OCI-LY7 (cell line): ENCODE results near the gene ACTC1. TPM values are rescaled to one million over a fixed set of nuclear protein-coding genes. Genes with fewer than 3 reads are reported as not detected.

Source experiments
- BruUV-seq: library from RNA; stranded (reverse); fragments of 400-500 nt; replicated peaks from 2 replicates; lab custom pipeline; 2021; lab: Mats Ljungman, UMichigan
- CTCF ChIA-PET: fragments of 300-600 bp; sonication (Branson Sonifier 250); formaldehyde crosslinking; loops from one replicate; lab custom pipeline; 2022; ENCODE audit warnings: antibody characterized with exemption; ENCODE audit not compliant: unreplicated experiment; lab: Charles Lee
- POLR2A ChIA-PET: fragments of 300-600 bp; sonication (Branson Sonifier 250); formaldehyde crosslinking; loops from one replicate; lab custom pipeline; 2022; ENCODE audit warnings: antibody characterized with exemption; lab: Charles Lee
- DNase-seq: peaks from one replicate; pipeline ENCODE4 v3.0.0-alpha.2; 2015; ENCODE audit warnings: low spot score
- H2AFZ ChIP-seq: fragments of 200-600 bp; sonication (generic), shearing (Covaris generic); 2 replicates; pipeline ENCODE4 v1.6.1; 2014; ENCODE audit warnings: mild to moderate bottlenecking, antibody characterized with exemption, low read length, moderate library complexity
- H3K27ac ChIP-seq: fragments of 200-600 bp; sonication (generic); 2 replicates; pipeline ENCODE4 v1.5.1; 2014; ENCODE audit warnings: mixed run types, low read depth, mild to moderate bottlenecking, moderate library complexity, low read length, inconsistent platforms; ENCODE audit not compliant: poor library complexity, severe bottlenecking
- H3K36me3 ChIP-seq: fragments of 200-600 bp; sonication (generic); 2 replicates; pipeline ENCODE4 v1.6.1; 2014; ENCODE audit warnings: mild to moderate bottlenecking, antibody characterized with exemption, low read length, moderate library complexity, mixed read lengths; ENCODE audit not compliant: insufficient read depth
- H3K4me1 ChIP-seq: fragments of 200-600 bp; sonication (generic); 2 replicates; pipeline ENCODE4 v1.5.1; 2014; ENCODE audit warnings: mild to moderate bottlenecking, low read length; ENCODE audit not compliant: insufficient read depth, poor library complexity, severe bottlenecking
- H3K4me2 ChIP-seq: fragments of 200-600 bp; sonication (generic); 2 replicates; pipeline ENCODE4 v1.6.1; 2014; ENCODE audit warnings: mild to moderate bottlenecking, low read length
- H3K4me3 ChIP-seq: fragments of 200-600 bp; sonication (generic); 2 replicates; pipeline ENCODE4 v1.5.1; 2014; ENCODE audit warnings: mild to moderate bottlenecking, low read depth, low read length; ENCODE audit not compliant: poor library complexity, severe bottlenecking
- H3K79me2 ChIP-seq: fragments of 200-600 bp; sonication (generic); 2 replicates; pipeline ENCODE4 v1.6.1; 2016; ENCODE audit warnings: low read depth, mild to moderate bottlenecking, low read length, moderate library complexity, mixed read lengths; ENCODE audit not compliant: insufficient read depth
- H3K9me2 ChIP-seq: fragments of 200-600 bp; sonication (generic); 2 replicates; pipeline ENCODE4 v1.6.1; 2016; ENCODE audit warnings: mild to moderate bottlenecking, low read length, mixed read lengths; ENCODE audit not compliant: insufficient read depth
- H3K9me3 ChIP-seq: fragments of 200-600 bp; sonication (generic); 2 replicates; pipeline ENCODE4 v1.6.1; 2014; ENCODE audit warnings: mild to moderate bottlenecking, mixed run types, low read length, mixed read lengths
- H4K20me1 ChIP-seq: fragments of 200-600 bp; sonication (generic); 2 replicates; pipeline ENCODE4 v1.6.1; 2014; ENCODE audit warnings: mild to moderate bottlenecking, antibody characterized with exemption, low read length, moderate library complexity, mixed read lengths; ENCODE audit not compliant: insufficient read depth
- EZH2phosphoT487 ChIP-seq: fragments of 200-600 bp; sonication (generic); IDR thresholded peaks from 2 replicates; pipeline ENCODE4 v1.6.1; 2018; ENCODE audit warnings: low read depth, borderline replicate concordance, mild to moderate bottlenecking, mixed run types, antibody characterized with exemption, low read length, moderate library complexity, mixed read lengths
- intact Hi-C: fragments of 100-400 bp; cut with micrococcal nuclease; formaldehyde crosslinking; loops from one replicate; pipeline ENCODE4 v1.10.0; 2022; ENCODE audit not compliant: unreplicated experiment
- total RNA-seq, 2 experiments: library from RNA; depleted of rRNA in 1 of 2; stranded (reverse); fragments of >200 nt in 1 of 2; shearing (Covaris generic) in 1 of 2; gene quantifications; 2 replicates each; pipeline ENCODE4 v1.2.3, GENCODE V29; 2014 to 2022
- TF ChIP-seq, protein P1 (sequence below): fragments of 200-600 bp; sonication (generic); conservative IDR thresholded peaks from 2 replicates; pipeline ENCODE4 v1.5.1; 2014; ENCODE audit warnings: mild to moderate bottlenecking, antibody characterized with exemption, low read length, moderate library complexity, mixed read lengths

The ACTC1 gene
- total RNA-seq, 2 experiments from 2014 or later = not detected

DNA sequence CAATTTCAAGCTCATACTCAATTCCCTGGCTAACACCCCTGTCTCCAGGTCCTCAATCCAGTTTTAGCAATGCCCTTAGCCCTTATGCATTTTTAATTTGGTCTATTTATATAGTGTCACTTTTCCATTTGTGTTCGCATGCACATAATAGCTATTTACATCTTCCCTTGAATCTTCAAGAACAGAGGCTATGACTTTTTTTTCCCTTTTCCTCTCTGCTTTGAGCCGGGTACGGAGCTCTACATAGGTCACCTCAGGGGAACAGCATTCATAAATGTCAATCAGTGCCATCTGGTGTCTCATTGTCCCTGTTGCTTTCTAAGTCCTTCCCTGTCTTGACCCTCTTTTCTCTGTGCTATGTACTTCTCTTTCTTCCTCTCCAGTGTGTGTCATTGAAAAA, 26.5 kb upstream of the ACTC1 start:
- no peak for TF ChIP-seq EZH2phosphoT487
- TF ChIP-seq, protein P1, sequence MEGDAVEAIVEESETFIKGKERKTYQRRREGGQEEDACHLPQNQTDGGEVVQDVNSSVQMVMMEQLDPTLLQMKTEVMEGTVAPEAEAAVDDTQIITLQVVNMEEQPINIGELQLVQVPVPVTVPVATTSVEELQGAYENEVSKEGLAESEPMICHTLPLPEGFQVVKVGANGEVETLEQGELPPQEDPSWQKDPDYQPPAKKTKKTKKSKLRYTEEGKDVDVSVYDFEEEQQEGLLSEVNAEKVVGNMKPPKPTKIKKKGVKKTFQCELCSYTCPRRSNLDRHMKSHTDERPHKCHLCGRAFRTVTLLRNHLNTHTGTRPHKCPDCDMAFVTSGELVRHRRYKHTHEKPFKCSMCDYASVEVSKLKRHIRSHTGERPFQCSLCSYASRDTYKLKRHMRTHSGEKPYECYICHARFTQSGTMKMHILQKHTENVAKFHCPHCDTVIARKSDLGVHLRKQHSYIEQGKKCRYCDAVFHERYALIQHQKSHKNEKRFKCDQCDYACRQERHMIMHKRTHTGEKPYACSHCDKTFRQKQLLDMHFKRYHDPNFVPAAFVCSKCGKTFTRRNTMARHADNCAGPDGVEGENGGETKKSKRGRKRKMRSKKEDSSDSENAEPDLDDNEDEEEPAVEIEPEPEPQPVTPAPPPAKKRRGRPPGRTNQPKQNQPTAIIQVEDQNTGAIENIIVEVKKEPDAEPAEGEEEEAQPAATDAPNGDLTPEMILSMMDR = no peak
- BruUV-seq = no TSS peak
- Histone ChIP-seq H3K9me3 (no peaks in the 10 kb centered on the region), H3K79me2 (no peaks in the 10 kb centered on the region), H2AFZ (no peak overlapping the region), H3K27ac (no peak overlapping the region), H3K4me3 (no peak overlapping the region), H3K4me2 (no peak overlapping the region), H3K36me3 (no peaks in the 10 kb centered on the region), H3K4me1 (no peaks in the 10 kb centered on the region), H3K9me2 (no peaks in the 10 kb centered on the region), H4K20me1 (no peaks in the 10 kb centered on the region)
- CTCF ChIA-PET = no interaction called here
- intact Hi-C loops = no loop called here
- POLR2A ChIA-PET = no interaction called here
- DNase-seq = no peak

DNA sequence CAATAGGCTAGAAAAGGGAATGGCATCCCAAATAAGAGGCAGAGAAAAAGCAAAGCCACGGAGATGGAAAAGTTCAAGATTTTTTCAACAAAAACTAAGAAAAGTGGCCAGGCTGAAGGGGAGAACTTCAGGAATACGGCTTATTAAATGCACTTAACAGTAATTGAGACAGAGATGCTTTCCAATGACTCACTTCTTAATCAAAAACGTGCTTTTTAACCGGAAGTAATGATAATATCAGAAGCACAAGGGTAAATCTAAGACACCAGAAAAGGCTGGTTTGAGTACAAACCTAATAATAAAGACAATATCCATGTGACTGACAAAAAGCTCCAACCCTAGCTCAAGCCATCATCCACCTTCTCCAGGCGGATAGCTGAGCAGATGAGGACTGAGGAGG, 24.8 kb upstream of the ACTC1 start:
- Histone ChIP-seq H3K27ac (no peak overlapping the region), H3K4me3 (no peak overlapping the region), H3K9me3 (no peaks in the 10 kb centered on the region), H3K9me2 (no peaks in the 10 kb centered on the region), H3K79me2 (no peaks in the 10 kb centered on the region), H3K36me3 (no peaks in the 10 kb centered on the region), H2AFZ (no peak overlapping the region), H3K4me1 (no peaks in the 10 kb centered on the region), H3K4me2 (no peak overlapping the region), H4K20me1 (no peaks in the 10 kb centered on the region)
- ChIA-PET CTCF (no interaction called here), POLR2A (interaction anchor here (0.7 kb wide), 1 partner anchor 1090 kb away, joined by 7 read pairs; no protein-coding TSS in a partner anchor)
- TF ChIP-seq, protein P1 = no peak
- TF ChIP-seq EZH2phosphoT487 = no peak
- intact Hi-C loops = no loop called here
- no TSS peak for BruUV-seq
- DNase-seq = no peak

DNA sequence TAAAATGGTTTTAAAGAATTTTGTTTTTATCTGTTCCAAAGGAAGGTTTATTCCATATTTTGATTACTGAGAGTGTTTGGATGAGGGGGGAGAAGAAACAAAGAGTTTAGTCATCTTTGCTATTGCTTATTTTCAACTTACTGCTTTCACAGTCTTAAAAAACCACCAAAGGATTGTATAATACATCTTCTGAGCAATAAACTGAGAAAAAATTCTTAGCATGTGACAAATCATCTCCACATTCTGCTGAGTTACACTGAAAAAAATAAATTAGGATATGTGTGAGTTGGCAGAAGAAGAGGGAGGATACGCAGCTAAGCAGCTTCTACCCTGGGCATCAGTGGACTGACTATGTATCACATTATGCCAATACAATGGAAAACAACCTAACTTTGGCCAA, 23.2 kb upstream of the ACTC1 start:
- H3K27ac ChIP-seq = no peak overlapping the region
- TF ChIP-seq, protein P1 = no peak
- TF ChIP-seq EZH2phosphoT487 = no peak
- H3K9me3 ChIP-seq = no peaks in the 10 kb centered on the region
- intact Hi-C loops = no loop called here
- no peak overlapping the region for H2AFZ ChIP-seq
- H3K9me2 ChIP-seq = no peaks in the 10 kb centered on the region
- H3K79me2 ChIP-seq = no peaks in the 10 kb centered on the region
- CTCF ChIA-PET = no interaction called here
- no peak for DNase-seq
- no peaks in the 10 kb centered on the region for H4K20me1 ChIP-seq
- POLR2A ChIA-PET = no interaction called here
- BruUV-seq = no TSS peak
- no peak overlapping the region for H3K4me2 ChIP-seq
- H3K4me1 ChIP-seq = no peaks in the 10 kb centered on the region
- H3K36me3 ChIP-seq = no peaks in the 10 kb centered on the region
- no peak overlapping the region for H3K4me3 ChIP-seq
